NOMO-1 treated with dmso at 0.1 percent for 144 hours (cell line): ENCODE results near the gene TGIF2LY.
"Not testable (repeated sequence)": the region's sequence is repeated elsewhere in the genome, so short reads cannot be mapped to it uniquely, and the experiment has no call there.

Experiments used
- DNase-seq: peaks from one replicate; lab custom pipeline; 2025; ENCODE audit not compliant: unreplicated experiment; lab: John Stamatoyannopoulos, UW

TGIF2LY gene

DNA sequence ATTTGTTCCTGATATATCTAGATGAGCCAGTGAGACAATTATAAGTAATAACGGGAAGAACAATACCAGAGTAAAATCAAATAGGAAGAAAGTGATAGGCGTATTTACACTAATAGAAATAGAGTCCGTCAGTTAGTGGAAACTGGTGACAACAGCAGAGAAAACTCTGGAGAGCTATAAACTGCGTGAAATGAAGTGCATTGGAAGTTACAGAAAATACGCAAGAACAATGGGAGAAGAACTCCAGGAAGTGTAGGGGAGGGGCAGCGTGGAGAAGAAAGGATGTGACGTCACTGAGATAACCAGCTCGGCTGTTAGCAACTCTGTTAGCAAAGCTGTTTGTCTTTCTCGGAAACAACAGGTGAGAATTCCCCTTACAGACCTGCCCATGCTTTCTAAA, at the start of gene TGIF2LY:
TGIF2LY (plus strand) TSS at position 301 of the 400 bp plus-strand sequence. CDS start 178 bp downstream, outside the sequence.
- not testable (repeated sequence) for DNase-seq
